ENCODE results near the gene HYOU1. TPM values are rescaled to one million over a fixed set of nuclear protein-coding genes. Genes with fewer than 3 reads are reported as not detected.
"Not testable (repeated sequence)": the region's sequence is repeated elsewhere in the genome, so short reads cannot be mapped to it uniquely, and the experiment has no call there.

The HYOU1 gene
- total RNA-seq, 1 donor from 2014 or later: 172 TPM

DNA sequence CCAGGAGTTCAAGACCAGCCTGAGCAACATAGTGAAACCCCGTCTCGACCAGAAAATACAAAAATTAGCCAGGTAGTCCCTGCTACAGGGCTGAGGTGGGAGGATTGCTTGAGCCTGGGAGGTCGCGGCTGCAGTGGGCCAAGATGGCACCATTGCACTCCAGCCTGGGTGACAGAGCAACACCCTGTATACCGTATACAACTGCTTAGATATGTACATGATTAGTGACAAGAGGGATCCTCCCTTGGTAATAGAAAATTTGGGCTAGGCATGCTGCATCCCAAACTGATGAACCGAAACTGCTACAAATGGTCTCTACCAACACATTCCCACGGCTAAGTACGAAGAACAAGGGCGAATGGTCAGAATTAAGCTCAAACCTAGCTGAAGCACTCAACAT is 14.1 kb downstream of the HYOU1 start:
- DNase-seq (ENCODE audit: low read depth): no peak

GRCh38 chr11:119041821-119042514 is 15.0 kb downstream of the HYOU1 start:
- no peak for DNase-seq (ENCODE audit: low read depth)

DNA sequence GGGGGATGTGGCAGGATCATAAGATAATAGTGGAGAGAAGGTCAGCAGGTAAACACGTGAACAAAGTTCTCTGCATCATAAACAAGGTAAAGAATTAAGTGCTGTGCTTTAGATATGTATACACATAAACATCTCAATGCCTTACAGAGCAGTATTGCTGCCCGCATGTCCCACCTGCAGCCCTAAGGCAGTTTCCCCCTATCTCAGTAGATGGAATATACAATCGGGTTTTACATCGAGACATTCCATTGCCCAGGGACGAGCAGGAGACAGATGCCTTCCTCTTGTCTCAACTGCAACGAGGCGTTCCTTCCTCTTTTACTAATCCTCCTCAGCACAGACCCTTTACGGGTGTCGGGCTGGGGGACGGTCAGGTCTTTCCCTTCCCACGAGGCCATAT is 17.5 kb downstream of the HYOU1 start:
- DNase-seq (ENCODE audit: low read depth): not testable (repeated sequence)

GRCh38 chr11:119038884-119039283 is 18.1 kb downstream of the HYOU1 start:
- DNase-seq (ENCODE audit: low read depth): no peak

DNA sequence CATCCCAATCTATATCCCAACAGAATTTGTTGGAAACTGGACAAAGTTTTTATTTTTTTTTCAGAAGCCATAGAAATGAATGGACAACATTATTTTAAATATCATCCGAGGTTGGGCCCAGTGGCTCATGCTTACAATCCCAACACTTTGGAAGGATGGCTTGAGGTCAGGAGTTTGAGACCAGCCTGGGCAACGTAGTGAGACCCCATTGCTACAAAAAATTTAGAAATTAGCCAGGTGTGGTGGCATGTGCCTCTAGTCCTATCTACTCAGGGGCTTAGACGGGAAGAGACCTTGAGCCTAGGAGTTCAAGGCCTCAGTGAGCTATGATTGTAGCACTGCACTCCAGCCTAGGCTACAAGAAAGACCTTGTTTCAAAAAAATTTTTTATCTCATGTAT is 22.2 kb downstream of the HYOU1 start:
- DNase-seq (ENCODE audit: low read depth): no peak

- not testable (repeated sequence) for DNase-seq (ENCODE audit: low read depth)
These were observed 23.6 kb downstream of the HYOU1 start for GRCh38 chr11:119033421-119033820.

- no peak for DNase-seq (ENCODE audit: low read depth)
These were observed 25.1 kb downstream of the HYOU1 start for GRCh38 chr11:119031912-119032280.

DNA sequence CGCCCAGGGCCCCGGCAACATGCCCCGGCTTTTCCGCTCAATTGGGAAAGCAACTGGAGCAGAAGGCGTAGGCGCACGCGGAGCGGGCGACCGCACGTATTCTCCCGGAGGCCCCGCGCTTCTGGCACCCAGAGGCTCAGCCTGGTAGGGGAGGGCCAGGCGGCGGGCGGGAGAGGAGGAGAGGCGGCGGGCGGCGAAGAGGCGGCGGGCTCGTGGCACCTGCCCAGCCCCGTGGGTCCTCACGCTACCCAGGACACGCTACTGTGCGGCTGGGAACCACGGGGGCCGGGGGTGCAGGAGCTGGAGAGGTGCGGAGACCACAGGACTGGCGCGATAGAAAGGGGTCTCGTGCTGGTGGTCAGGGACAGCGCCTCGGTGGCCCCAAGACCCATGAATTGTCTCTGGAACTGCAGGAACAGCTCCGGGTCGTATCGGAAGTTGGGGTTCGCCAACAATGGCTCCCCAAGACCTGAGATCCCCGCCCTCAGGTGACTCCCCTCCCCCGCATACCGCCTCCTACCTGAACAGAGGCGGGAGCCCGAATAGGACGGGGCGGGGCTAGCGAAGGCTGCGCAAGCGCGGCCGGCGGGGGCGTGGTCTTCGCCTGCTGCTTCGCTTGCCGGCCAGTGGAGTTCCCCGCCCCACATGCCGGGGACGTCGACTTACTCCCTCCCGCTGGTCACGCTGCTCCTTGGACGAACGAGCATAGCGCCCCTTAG is 26.5 kb downstream of the HYOU1 start, which contains the start of gene SLC37A4:
TSS of gene SLC37A4 (minus strand) at position 549 of the 719 bp plus-strand sequence.
- peak; percentile 97 for DNase-seq (ENCODE audit: low read depth)

DNA sequence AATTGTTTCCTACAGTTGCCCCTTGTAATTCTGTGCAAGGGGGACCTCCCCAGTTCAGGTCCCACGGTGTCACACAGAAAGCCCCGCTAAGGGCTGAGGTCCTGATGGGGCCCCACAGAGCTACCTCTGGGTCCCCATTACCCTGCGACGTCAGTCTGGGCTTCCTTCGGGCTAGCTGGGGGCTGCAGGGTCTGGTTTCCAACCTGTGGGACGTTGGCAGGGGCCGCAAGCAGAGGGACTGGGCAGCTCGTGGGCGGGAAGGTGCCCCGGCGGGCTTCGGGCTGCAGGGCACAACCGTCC is 27.0 kb downstream of the HYOU1 start:
- DNase-seq (ENCODE audit: low read depth): no peak

GRCh38 chr11:119029340-119030028 is 27.5 kb downstream of the HYOU1 start:
- peak; percentile 92 for DNase-seq (ENCODE audit: low read depth)

- no peak for DNase-seq (ENCODE audit: low read depth)
These were observed 28.0 kb downstream of the HYOU1 start for GRCh38 chr11:119029069-119029339.

- DNase-seq (ENCODE audit: low read depth): no peak
These were observed 28.5 kb downstream of the HYOU1 start for GRCh38 chr11:119028346-119029068.

DNA sequence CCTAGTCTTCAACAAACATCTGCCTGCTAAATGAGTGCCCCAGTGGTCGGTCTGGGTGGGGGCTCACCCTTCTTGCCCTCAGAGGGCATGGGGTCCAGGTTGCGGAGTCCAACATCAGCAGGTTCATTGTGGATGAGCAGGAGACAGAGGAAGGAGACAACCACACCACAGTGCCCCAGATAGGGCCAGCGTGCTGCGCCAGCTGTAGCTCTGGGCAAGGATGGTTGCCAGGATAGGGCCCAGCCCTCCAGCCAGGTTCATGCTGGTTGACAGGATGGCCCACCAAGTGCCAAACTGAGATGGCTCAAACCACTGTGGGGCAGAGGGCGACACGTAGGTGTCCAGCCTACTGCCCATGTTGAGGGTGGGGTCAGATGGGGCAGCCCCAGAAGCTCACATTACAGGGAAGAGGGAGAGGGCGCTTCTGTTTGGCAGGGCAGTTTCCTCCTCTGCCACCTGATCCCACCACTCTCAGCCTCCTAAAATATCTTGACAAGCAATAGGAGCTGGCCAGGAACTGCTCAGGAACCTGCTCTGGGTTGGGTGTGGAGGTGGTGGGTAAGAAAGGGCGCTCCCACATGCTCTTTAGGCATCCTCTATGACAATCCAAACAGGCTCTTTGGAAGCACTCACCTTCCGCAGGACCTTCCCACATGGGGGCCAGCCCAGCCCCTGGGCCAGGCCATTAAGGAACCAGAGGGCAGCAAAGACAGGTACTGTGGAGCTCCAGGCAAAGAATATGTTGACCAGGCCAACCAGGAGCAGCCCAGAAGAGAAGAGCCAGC is 29.3 kb downstream of the HYOU1 start:
- DNase-seq (ENCODE audit: low read depth): no peak

- no peak for DNase-seq (ENCODE audit: low read depth)
These were observed 30.0 kb downstream of the HYOU1 start for GRCh38 chr11:119026970-119027369.

GRCh38 chr11:119025978-119026766 is 30.8 kb downstream of the HYOU1 start:
- DNase-seq (ENCODE audit: low read depth): no peak

DNA sequence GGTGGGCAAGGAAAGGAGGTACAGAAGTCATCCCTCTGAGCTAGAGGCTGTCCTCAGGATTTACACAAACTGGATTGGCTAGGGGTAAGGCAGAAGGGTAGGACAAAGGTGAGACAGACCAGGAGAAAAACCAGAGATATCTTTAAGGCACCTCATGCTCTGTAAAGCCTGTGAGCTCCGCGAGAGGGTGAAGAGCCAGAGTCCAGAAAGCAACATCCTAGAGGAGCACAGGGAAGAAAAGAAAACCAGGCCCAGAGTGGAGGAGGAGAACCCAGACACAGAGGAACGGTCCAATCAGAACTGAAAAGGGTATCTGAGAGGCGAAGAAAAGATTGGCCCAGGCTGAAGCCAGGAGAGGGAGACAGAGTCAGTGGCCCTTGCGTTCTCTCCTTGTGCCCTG is 31.5 kb downstream of the HYOU1 start:
- DNase-seq (ENCODE audit: low read depth): no peak

DNA sequence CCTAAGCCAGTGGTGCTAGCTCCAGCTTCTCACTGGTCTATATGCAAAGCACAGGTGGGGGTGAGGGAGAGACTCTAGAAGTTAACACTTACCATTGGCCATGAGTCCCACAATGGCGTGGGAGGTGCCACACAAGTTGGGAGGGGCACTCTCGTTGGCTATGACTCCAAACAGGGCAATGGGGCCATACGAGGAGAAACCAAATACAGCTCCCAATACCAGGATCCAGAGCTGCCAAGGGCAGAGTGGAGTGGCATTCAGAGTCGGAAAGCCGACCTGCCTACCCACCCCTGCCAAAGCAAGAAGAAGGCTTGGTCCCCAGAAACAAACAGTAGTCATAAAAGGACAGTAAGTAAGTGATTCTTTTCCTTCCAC is 31.9 kb downstream of the HYOU1 start:
- DNase-seq (ENCODE audit: low read depth): no peak

DNA sequence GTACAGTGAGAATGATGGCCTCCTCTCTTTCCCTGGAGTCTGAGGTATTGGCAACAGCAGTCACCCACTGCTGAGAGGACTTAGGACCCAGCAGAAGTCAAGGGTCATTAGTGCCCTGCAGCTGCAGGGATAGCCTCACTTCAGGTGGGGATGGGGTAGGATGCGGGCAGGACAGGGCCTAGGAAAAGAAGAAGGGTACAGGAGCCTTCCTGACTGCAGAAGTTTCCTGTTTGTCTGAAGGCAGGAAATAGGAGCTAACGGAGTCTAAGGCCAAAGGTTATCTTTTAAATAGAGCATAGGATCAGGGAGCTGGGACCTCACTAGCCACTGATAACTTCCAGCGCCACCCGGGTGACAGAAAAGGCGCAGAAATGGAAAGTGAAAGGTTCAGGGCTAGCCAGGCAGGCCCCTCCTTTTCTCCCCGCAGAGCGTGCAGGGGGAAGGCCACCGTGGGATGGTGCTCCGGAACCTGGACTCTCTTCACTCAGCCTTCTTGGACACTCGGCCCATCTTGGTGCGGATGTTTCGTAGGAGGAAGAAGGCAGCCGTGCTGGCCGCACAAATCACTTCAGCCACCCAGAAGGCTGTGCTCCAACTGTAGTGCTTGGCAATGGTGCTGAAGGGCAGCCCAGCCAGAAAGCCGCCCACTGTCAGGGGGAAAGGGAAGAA is 32.4 kb downstream of the HYOU1 start:
- DNase-seq (ENCODE audit: low read depth): no peak

GRCh38 chr11:119023741-119024140 is 33.3 kb downstream of the HYOU1 start:
- no peak for DNase-seq (ENCODE audit: low read depth)

GRCh38 chr11:119021631-119022030 is 35.4 kb downstream of the HYOU1 start:
- no peak for DNase-seq (ENCODE audit: low read depth)

GRCh38 chr11:119019996-119020395 is 37.0 kb downstream of the HYOU1 start:
- no peak for DNase-seq (ENCODE audit: low read depth)

Data from renal cortical epithelial cell (primary cell).